Measurements from ENCODE around the gene RHOC.

The RHOC gene

GRCh38 chr1:112698366-112699310 is 8.3 kb downstream of the RHOC start:
- no peak for DNase-seq
- H3K4me1 ChIP-seq: peaks cover 16 to 53% (median 37%) of the 10 kb centered on the region in 4 donors
- peak overlapping the region; percentile 88 to 99 for H3K27ac ChIP-seq
- TF ChIP-seq CTCF (IDR thresholded peaks at IDR 0.05): no peak
- H3K27me3 ChIP-seq: no peaks in the 10 kb centered on the region
- no peaks in the 10 kb centered on the region for H3K9me3 ChIP-seq
- H3K36me3 ChIP-seq: peaks cover 10 to 90% (median 84%) of the 10 kb centered on the region in 3 donors
- no peak overlapping the region for H3K4me3 ChIP-seq
- intact Hi-C loops (cut with DNase I; ENCODE audit: low total_unique reads): no loop called here

- no peak for DNase-seq
- peaks cover 6 to 90% (median 81%) of the 10 kb centered on the region in 3 donors for H3K36me3 ChIP-seq
- H3K4me1 ChIP-seq: peaks cover 16 to 44% (median 30%) of the 10 kb centered on the region in 4 donors
- no peak overlapping the region for H3K4me3 ChIP-seq
- intact Hi-C loops (cut with DNase I; ENCODE audit: low total_unique reads): no loop called here
- H3K27ac ChIP-seq: no peak overlapping the region
- no peaks in the 10 kb centered on the region for H3K9me3 ChIP-seq
- H3K27me3 ChIP-seq: no peaks in the 10 kb centered on the region
- no peak for TF ChIP-seq CTCF (IDR thresholded peaks at IDR 0.05)
Measured at GRCh38 chr1:112697781-112698201, 9.1 kb downstream of the RHOC start.

- peaks cover 5 to 90% (median 82%) of the 10 kb centered on the region in 3 donors for H3K36me3 ChIP-seq
- intact Hi-C loops (cut with DNase I; ENCODE audit: low total_unique reads): no loop called here
- no peaks in the 10 kb centered on the region for H3K27me3 ChIP-seq
- TF ChIP-seq CTCF (IDR thresholded peaks at IDR 0.05): no peak
- H3K4me1 ChIP-seq: peaks cover 16 to 34% (median 25%) of the 10 kb centered on the region in 4 donors
- no peak overlapping the region for H3K4me3 ChIP-seq
- no peaks in the 10 kb centered on the region for H3K9me3 ChIP-seq
- no peak overlapping the region for H3K27ac ChIP-seq
- peak in 1 of 2 donors; percentile 4 for DNase-seq
Measured at GRCh38 chr1:112696578-112697314, 10.2 kb downstream of the RHOC start.

GRCh38 chr1:112695276-112695675 is 11.7 kb downstream of the RHOC start:
- no peak for TF ChIP-seq CTCF (IDR thresholded peaks at IDR 0.05)
- Histone ChIP-seq H3K9me3 (no peaks in the 10 kb centered on the region), H3K27ac (no peak overlapping the region), H3K36me3 (peaks cover 14 to 97% (median 88%) of the 10 kb centered on the region in 3 donors), H3K4me3 (no peak overlapping the region), H3K27me3 (no peaks in the 10 kb centered on the region), H3K4me1 (peaks cover 6 to 19% (median 10%) of the 10 kb centered on the region in 4 donors)
- peak in 1 of 2 donors; percentile 16 for DNase-seq
- intact Hi-C loops (cut with DNase I; ENCODE audit: low total_unique reads): no loop called here

GRCh38 chr1:112694363-112694929 is 12.5 kb downstream of the RHOC start:
- Histone ChIP-seq H3K9me3 (no peaks in the 10 kb centered on the region), H3K27me3 (no peaks in the 10 kb centered on the region), H3K27ac (no peak overlapping the region), H3K36me3 (peaks cover 14 to 98% (median 88%) of the 10 kb centered on the region in 3 donors), H3K4me1 (peaks cover 0 to 11% (median 3%) of the 10 kb centered on the region in 4 donors), H3K4me3 (no peak overlapping the region)
- peak in 1 of 2 donors; percentile 7 for DNase-seq
- intact Hi-C loops (cut with DNase I; ENCODE audit: low total_unique reads): no loop called here
- TF ChIP-seq CTCF (IDR thresholded peaks at IDR 0.05): no peak

Measured in tibial artery (tissue), 4 donors.